ENCODE results near the gene SUN1.

Gene SUN1

DNA sequence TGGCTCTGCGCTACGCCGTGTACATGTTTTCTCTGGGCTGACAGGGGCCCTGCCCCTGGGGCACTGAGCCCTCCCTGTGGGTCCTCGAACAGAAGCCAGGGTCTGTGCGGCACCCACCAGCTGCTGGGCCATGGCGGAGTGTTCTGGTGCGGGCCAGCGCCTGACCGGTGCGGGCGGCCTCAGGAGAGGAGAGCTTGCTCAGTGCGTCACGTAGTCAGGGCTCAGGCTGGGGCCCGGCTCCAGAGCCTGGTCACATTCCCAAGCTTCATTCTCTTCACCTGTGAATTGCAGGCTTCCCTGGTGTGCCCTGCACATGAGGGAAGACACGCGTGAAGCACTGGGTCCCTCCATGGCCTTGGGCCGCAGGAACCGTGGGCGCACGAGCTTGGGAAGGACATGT is 59.5 kb downstream of the SUN1 start (continued):
- no peak for TF ChIP-seq ZFP30 (CRISPR knock-in tag; IDR thresholded peaks at IDR 0.05)

DNA sequence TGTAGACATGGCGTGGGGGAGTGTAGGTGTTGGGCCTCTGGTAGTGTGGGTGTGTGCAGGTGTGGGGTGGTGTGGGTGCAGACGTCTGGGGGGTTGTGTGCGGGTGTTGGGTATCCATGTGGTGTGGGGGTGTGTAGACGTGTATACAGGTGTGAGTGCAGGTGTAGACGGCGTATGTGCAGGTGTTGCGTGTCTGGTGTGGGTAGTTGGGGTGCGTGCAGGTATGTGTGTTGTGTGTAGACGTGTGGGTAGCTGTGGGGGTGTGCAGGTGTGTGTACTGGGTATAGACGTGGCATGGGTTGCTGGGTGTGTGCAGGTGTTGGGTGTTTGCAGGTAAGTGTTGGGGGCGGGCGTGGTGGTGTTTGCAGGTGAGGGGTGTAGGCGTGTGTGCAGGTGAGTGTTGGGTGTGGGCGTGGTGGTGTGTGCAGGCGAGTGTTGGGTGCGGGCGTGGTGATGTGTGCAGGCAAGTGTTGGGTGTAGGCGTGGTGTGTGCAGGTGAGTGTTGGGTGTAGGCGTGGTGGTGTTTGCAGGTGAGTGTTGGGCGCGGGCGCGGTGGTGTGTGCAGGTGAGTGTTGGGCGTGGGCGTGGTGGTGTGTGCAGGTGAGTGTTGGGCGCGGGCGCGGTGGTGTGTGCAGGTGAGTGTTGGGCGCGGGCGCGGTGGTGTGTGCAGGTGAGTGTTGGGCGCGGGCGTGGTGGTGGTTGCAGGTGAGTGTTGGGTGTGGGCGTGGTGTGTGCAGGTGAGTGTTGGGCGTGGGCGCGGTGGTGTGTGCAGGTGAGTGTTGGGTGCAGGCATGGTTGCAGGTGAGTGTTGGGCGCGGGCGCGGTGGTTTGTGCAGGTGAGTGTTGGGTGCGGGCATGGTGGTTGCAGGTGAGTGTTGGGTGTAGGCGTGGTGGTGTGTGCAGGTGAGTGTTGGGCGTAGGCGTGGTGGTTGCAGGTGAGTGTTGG is 60.6 kb downstream of the SUN1 start:
- ATAC-seq = no peak
- no peak for TF ChIP-seq OSR1 (CRISPR knock-in tag; IDR thresholded peaks at IDR 0.05)
- TF ChIP-seq ZC3H10 (CRISPR knock-in tag; IDR thresholded peaks at IDR 0.05) = no peak
- TF ChIP-seq SNAI2 (CRISPR knock-in tag; IDR thresholded peaks at IDR 0.05) = no peak
- TF ChIP-seq TOX (CRISPR knock-in tag; IDR thresholded peaks at IDR 0.05; ENCODE audit: borderline replicate concordance) = no peak
- TF ChIP-seq, protein P1, sequence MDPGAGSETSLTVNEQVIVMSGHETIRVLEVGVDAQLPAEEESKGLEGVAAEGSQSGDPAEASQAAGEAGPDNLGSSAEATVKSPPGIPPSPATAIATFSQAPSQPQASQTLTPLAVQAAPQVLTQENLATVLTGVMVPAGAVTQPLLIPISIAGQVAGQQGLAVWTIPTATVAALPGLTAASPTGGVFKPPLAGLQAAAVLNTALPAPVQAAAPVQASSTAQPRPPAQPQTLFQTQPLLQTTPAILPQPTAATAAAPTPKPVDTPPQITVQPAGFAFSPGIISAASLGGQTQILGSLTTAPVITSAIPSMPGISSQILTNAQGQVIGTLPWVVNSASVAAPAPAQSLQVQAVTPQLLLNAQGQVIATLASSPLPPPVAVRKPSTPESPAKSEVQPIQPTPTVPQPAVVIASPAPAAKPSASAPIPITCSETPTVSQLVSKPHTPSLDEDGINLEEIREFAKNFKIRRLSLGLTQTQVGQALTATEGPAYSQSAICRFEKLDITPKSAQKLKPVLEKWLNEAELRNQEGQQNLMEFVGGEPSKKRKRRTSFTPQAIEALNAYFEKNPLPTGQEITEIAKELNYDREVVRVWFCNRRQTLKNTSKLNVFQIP (CRISPR knock-in tag; IDR thresholded peaks at IDR 0.05; ENCODE audit: borderline replicate concordance, low read depth) = no peak
- TF ChIP-seq ARNTL (CRISPR knock-in tag; IDR thresholded peaks at IDR 0.05; ENCODE audit: borderline replicate concordance, low read depth) = no peak
- TF ChIP-seq BACH2 (CRISPR knock-in tag; IDR thresholded peaks at IDR 0.05; ENCODE audit: borderline replicate concordance) = no peak
- no peak for TF ChIP-seq ZFP3 (CRISPR knock-in tag; IDR thresholded peaks at IDR 0.05)
- no peak for TF ChIP-seq ZNF565 (CRISPR knock-in tag; conservative IDR thresholded peaks at IDR 0.05; ENCODE audit: low read depth)
- no peak for TF ChIP-seq CSDC2 (CRISPR knock-in tag; IDR thresholded peaks at IDR 0.05)

DNA sequence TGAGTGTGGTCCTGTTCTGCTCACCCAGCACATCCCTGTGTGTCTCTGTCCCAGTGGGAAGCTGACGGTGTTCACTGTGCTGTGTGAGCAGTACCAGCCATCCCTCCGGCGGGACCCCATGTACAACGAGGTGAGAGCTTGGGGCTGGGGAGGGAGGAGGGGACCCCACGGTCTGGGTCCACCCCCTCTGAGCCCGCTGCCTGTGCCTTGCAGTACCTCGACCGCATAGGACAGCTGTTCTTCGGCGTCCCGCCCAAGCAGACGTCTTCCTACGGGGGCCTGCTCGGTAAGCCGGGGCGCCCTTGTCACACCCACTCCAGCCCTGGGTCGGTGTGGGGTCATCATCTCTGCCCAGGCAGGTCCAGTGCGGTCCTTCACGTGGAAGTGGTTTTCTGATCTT is 61.4 kb downstream of the SUN1 start:
- TF ChIP-seq PPARA (CRISPR knock-in tag; IDR thresholded peaks at IDR 0.05; ENCODE audit: borderline replicate concordance) = no peak
- TF ChIP-seq, protein P2, sequence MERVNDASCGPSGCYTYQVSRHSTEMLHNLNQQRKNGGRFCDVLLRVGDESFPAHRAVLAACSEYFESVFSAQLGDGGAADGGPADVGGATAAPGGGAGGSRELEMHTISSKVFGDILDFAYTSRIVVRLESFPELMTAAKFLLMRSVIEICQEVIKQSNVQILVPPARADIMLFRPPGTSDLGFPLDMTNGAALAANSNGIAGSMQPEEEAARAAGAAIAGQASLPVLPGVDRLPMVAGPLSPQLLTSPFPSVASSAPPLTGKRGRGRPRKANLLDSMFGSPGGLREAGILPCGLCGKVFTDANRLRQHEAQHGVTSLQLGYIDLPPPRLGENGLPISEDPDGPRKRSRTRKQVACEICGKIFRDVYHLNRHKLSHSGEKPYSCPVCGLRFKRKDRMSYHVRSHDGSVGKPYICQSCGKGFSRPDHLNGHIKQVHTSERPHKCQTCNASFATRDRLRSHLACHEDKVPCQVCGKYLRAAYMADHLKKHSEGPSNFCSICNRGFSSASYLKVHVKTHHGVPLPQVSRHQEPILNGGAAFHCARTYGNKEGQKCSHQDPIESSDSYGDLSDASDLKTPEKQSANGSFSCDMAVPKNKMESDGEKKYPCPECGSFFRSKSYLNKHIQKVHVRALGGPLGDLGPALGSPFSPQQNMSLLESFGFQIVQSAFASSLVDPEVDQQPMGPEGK (CRISPR knock-in tag; IDR thresholded peaks at IDR 0.05; ENCODE audit: borderline replicate concordance) = no peak
- no peak for TF ChIP-seq ZNF70 (CRISPR knock-in tag; IDR thresholded peaks at IDR 0.05)
- no peak for TF ChIP-seq ISL1 (CRISPR knock-in tag; IDR thresholded peaks at IDR 0.05)
- no peak for TF ChIP-seq OSR1 (CRISPR knock-in tag; IDR thresholded peaks at IDR 0.05)
- no peak for TF ChIP-seq TCF4 (CRISPR knock-in tag; IDR thresholded peaks at IDR 0.05; ENCODE audit: borderline replicate concordance)
- no peak for TF ChIP-seq ESRRG (CRISPR knock-in tag; IDR thresholded peaks at IDR 0.05)
- TF ChIP-seq, protein P3, sequence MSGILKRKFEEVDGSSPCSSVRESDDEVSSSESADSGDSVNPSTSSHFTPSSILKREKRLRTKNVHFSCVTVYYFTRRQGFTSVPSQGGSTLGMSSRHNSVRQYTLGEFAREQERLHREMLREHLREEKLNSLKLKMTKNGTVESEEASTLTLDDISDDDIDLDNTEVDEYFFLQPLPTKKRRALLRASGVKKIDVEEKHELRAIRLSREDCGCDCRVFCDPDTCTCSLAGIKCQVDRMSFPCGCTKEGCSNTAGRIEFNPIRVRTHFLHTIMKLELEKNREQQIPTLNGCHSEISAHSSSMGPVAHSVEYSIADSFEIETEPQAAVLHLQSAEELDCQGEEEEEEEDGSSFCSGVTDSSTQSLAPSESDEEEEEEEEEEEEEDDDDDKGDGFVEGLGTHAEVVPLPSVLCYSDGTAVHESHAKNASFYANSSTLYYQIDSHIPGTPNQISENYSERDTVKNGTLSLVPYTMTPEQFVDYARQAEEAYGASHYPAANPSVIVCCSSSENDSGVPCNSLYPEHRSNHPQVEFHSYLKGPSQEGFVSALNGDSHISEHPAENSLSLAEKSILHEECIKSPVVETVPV (CRISPR knock-in tag; IDR thresholded peaks at IDR 0.05) = no peak
- no peak for TF ChIP-seq TOX (CRISPR knock-in tag; IDR thresholded peaks at IDR 0.05; ENCODE audit: borderline replicate concordance)
- TF ChIP-seq ZNF565 (CRISPR knock-in tag; conservative IDR thresholded peaks at IDR 0.05; ENCODE audit: low read depth) = no peak
- no peak for TF ChIP-seq ZFP3 (CRISPR knock-in tag; IDR thresholded peaks at IDR 0.05)
- TF ChIP-seq, protein P1 (CRISPR knock-in tag; IDR thresholded peaks at IDR 0.05; ENCODE audit: borderline replicate concordance, low read depth) = no peak
- no peak for TF ChIP-seq ZC3H10 (CRISPR knock-in tag; IDR thresholded peaks at IDR 0.05)
- no peak for ATAC-seq

DNA sequence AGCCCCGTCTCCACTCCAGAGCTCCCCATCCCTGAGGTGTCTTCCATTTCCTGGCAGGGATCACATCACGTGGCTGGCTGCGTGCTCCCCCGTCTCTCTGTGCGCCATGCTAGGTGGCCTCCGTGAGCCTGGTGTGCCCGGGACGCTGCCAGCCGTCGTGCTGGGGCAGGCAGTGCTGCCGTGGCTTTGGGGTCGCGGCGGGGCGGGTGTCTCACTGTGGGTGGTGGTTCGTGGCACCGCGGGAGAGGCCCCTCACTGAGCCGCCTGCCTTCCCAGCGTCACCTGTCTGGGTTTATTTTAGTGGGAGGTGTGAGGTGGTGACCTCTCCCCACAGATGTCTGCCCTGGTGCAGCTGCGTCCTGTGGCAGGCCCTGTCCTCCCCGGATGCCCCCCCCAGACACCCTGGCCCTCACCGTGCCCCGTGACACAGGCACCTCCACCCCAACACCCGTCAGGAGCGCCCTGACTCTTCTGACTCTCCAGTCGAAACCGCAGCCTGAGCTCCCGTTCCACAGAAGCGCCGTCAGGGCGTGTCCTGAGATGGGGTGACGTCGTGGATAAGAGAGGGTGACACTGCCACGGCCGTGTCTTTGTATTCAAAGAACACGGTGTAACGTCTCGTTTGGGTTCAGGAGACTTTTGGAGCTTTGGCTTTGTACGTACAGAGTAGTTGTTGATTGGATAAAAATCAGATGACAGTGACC is 62.0 kb downstream of the SUN1 start:
- TF ChIP-seq, protein P1 (CRISPR knock-in tag; IDR thresholded peaks at IDR 0.05; ENCODE audit: borderline replicate concordance, low read depth) = no peak
- TF ChIP-seq, protein P3 (CRISPR knock-in tag; IDR thresholded peaks at IDR 0.05) = no peak
- TF ChIP-seq, protein P4, sequence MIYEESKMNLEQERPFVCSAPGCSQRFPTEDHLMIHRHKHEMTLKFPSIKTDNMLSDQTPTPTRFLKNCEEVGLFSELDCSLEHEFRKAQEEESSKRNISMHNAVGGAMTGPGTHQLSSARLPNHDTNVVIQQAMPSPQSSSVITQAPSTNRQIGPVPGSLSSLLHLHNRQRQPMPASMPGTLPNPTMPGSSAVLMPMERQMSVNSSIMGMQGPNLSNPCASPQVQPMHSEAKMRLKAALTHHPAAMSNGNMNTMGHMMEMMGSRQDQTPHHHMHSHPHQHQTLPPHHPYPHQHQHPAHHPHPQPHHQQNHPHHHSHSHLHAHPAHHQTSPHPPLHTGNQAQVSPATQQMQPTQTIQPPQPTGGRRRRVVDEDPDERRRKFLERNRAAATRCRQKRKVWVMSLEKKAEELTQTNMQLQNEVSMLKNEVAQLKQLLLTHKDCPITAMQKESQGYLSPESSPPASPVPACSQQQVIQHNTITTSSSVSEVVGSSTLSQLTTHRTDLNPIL (CRISPR knock-in tag; IDR thresholded peaks at IDR 0.05; ENCODE audit: low read depth) = no peak
- TF ChIP-seq ZC3H10 (CRISPR knock-in tag; IDR thresholded peaks at IDR 0.05) = no peak
- no peak for TF ChIP-seq SNAI2 (CRISPR knock-in tag; IDR thresholded peaks at IDR 0.05)
- TF ChIP-seq ZFP3 (CRISPR knock-in tag; IDR thresholded peaks at IDR 0.05) = no peak
- TF ChIP-seq ZNF70 (CRISPR knock-in tag; IDR thresholded peaks at IDR 0.05) = no peak
- TF ChIP-seq RARB (CRISPR knock-in tag; IDR thresholded peaks at IDR 0.05) = no peak
- TF ChIP-seq ZFP30 (CRISPR knock-in tag; IDR thresholded peaks at IDR 0.05) = no peak
- TF ChIP-seq BACH2 (CRISPR knock-in tag; IDR thresholded peaks at IDR 0.05; ENCODE audit: borderline replicate concordance) = no peak
- no peak for ATAC-seq

Data from SK-N-SH treated with all-trans-retinoic acid at 6 μM for 48 hours (cell line).